ENCODE data around the gene RPP30.

The RPP30 gene

DNA sequence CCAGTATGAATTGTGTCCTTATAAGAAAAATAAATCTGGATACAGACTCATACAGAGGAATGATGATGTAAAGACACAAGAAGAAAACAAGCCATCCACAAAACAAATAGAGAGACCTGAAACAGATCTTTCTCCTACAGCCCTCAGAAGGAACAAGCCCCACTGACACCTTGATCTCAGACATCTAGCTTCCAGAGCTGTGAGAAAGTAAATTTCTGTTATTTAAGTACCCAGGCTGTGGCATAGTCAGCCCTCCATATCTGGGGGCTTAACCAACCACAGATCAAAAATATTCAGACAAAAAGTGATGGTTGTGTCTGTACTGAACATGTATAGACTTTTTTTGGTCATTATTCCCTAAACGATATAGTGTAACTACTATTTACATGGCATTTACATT lies 73.0 kb downstream of the RPP30 start:
- DNase-seq (ENCODE audit: low spot score), result no peak

DNA sequence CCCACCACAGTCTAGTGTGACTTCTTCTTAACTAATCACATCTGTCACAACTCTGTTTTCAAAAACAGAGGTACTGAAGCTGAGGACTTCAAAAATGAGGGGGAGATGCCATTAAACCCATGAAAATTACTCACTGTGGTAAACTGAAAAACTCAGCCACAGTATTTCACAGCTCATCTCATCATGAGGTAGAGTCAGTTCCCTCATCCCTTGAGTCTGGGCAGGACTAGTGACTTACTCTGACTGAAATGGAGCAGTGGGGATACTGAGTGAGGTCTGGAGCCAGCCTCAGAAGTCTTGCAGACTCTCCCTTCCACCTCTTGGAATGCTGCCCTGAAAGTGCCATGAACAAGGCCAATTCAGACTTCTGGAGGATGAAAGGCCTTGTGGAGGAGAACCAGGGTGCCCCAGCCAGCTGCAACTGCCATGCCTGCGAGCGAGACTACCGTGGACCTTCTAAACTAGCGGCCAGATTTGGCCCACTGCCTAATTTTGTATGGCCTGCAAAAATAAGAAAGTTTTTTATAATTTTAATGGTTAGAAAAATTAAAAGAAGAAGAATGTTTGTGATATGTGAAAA lies 73.8 kb downstream of the RPP30 start:
- no peak for DNase-seq (ENCODE audit: low spot score)

DNA sequence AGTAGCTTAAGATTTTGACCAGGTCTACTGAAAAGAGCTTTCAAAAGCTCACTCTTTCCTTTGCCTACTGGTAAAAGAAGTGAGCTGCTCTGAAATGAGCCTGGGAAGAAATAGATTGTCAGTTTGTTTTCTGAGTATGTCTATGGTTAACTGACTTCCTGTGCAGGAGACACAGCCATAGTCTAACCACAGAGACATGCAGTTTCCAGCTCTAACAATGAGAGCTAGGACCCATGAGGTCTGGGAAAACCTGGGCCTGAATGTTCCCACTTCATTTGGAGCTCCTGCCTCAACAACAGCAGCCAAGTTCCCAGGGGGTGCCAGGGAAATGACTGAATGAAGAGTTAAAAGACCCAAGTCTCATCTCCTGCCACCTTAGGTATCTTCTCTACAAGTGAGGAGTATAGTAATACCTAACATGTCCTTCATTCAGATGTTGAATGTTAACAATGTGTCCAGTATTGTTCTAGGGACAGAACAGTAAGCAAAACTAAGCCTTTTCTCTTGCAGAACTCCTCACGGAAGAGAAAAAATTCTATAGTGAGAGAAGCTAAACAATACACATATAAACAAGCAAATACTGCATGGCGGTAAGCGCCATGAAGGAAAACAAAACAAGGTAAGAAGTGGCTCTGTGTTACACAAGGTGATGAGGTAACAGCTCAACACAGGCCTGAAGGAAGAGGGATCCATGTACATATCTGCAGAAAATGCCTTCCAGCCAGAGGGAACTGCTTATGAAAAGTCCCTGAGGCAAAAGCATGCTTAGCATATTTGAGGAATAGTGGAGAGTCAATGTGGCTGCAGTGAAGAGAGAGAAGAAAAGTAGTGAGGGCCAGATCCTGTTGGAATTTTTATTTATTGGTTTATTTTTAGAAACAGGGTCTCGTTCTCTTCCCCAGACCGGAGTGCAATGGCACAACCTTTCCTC lies 75.5 kb downstream of the RPP30 start:
- no peak for DNase-seq (ENCODE audit: low spot score)
